ENCODE measurements around the gene RAB44. TPM values are rescaled to one million over a fixed set of nuclear protein-coding genes. Genes with fewer than 3 reads are reported as not detected.

The RAB44 gene
- total and polyA plus RNA-seq, 2 of the 4 experiments (the other 2 are of a cell fraction), result 0.03 TPM; not detected in 1

- Histone ChIP-seq H3K4me3 (ENCODE audit: insufficient read depth, low read depth, low read length) (no peak overlapping the region), H3K18ac (ENCODE audit: low read depth, low read length) (no peak overlapping the region; the same call in 1 of the 2 replicates), H2AK5ac (ENCODE audit: low read depth, low read length) (no peak overlapping the region), H3K9me3 (ENCODE audit: control insufficient read depth, insufficient read depth, low read length) (no peaks in the 10 kb centered on the region), H3K79me1 (ENCODE audit: low read depth in 1 of 2, low read length in 2 of 2) (no peaks in the 10 kb centered on the region), H4K8ac (ENCODE audit: low read depth in 2 of 2, low read length in 2 of 2) (no peak overlapping the region), H4K20me1 (ENCODE audit: insufficient read depth, low read length) (no peaks in the 10 kb centered on the region), H3K4ac (ENCODE audit: low read depth, low read length) (no peak overlapping the region), H3K27me3 (ENCODE audit: control insufficient read depth, insufficient read depth, low read length) (peaks cover 12% of the 10 kb centered on the region), H2BK15ac (ENCODE audit: low read depth, low read length) (no peak overlapping the region), H3K36me3 (ENCODE audit: control insufficient read depth, insufficient read depth, low read length) (no peaks in the 10 kb centered on the region), H3K23ac (ENCODE audit: low read depth, low read length) (no peak overlapping the region; the same call in 1 of the 2 replicates), H3K14ac (replicated peaks; ENCODE audit: low read depth, low read length) (no peak overlapping the region), H2AFZ (replicated peaks; ENCODE audit: low read length, poor library complexity) (no peak overlapping the region), H2AK9ac (replicated peaks; ENCODE audit: low read depth, low read length, poor library complexity) (no peak overlapping the region), H3K4me2 (ENCODE audit: low read depth, low read length) (no peak overlapping the region), H3K4me1 (ENCODE audit: control insufficient read depth, insufficient read depth, low read length) (peaks cover 4% of the 10 kb centered on the region), H2BK120ac (ENCODE audit: low read depth, low read length) (no peak overlapping the region), H2BK5ac (ENCODE audit: low read depth, low read length, poor library complexity, severe bottlenecking) (no peak overlapping the region), H3K56ac (ENCODE audit: extremely low read depth, insufficient read depth, low read length) (no peak overlapping the region), H3K9me1 (ENCODE audit: insufficient read depth, low read length) (peaks cover 8% of the 10 kb centered on the region), H3K27ac (ENCODE audit: insufficient read depth, low read length) (no peak overlapping the region), H2BK20ac (ENCODE audit: low read depth, low read length) (no peak overlapping the region), H4K91ac (ENCODE audit: insufficient read depth, low read depth, low read length) (no peak overlapping the region), H4K5ac (ENCODE audit: low read depth, low read length) (no peak overlapping the region), H3K9ac (ENCODE audit: low read depth, low read length) (no peak overlapping the region)
- in situ Hi-C loops (cut with MboI; ENCODE audit: low sequenced_read_pairs), result no loop called here
- no CpG with 5 or more reads among the region's 1 CpG for WGBS, 2 experiments (ENCODE audit: extremely low coverage in 2 of 2, insufficient read length in 1 of 2)
- TF ChIP-seq MAZ (IDR thresholded peaks at IDR 0.05; ENCODE audit: borderline replicate concordance, low read depth, low read length), result no peak
- peak; percentile 30 for TF ChIP-seq RCOR1 (IDR thresholded peaks at IDR 0.05; ENCODE audit: insufficient replicate concordance, low read length)
- no peak for TF ChIP-seq BHLHE40 (IDR thresholded peaks at IDR 0.05; ENCODE audit: low read depth, low read length)
- no peak for TF ChIP-seq CEBPB (IDR thresholded peaks at IDR 0.05; ENCODE audit: low read depth, low read length)
- TF ChIP-seq USF2 (IDR thresholded peaks at IDR 0.05; ENCODE audit: low read depth, low read length), result peak; percentile 89
- no peak for TF ChIP-seq RFX5 (IDR thresholded peaks at IDR 0.05; ENCODE audit: low read depth, low read length)
- TF ChIP-seq RAD21 (IDR thresholded peaks at IDR 0.05; ENCODE audit: low read length), result no peak
- no peak for TF ChIP-seq SMC3 (IDR thresholded peaks at IDR 0.05; ENCODE audit: low read depth, low read length)
- TF ChIP-seq ELK1 (IDR thresholded peaks at IDR 0.05; ENCODE audit: borderline replicate concordance, low read depth, low read length), result no peak
- TF ChIP-seq MAFK (IDR thresholded peaks at IDR 0.05; ENCODE audit: low read depth, low read length), result no peak
- no peak for TF ChIP-seq FOS (IDR thresholded peaks at IDR 0.05; ENCODE audit: low read depth, low read length)
- no peak for TF ChIP-seq CHD1 (IDR thresholded peaks at IDR 0.05; ENCODE audit: low read depth, low read length)
- TF ChIP-seq MXI1 (IDR thresholded peaks at IDR 0.05; ENCODE audit: borderline replicate concordance, low read depth, low read length), result 0 out of 2 replicates have a peak, but pooled peaks have one; percentile 19
- no peak for TF ChIP-seq NFE2L2 (IDR thresholded peaks at IDR 0.05; ENCODE audit: low read depth, low read length)
- no peak for TF ChIP-seq CTCF (conservative IDR thresholded peaks at IDR 0.05; ENCODE audit: low read depth, low read length)
- TF ChIP-seq POLR2A (IDR thresholded peaks at IDR 0.05; ENCODE audit: low read depth, low read length), result no peak
- intact Hi-C loops (cut with micrococcal nuclease), result no loop called here
- DNase-seq, result peak; percentile 82
- ChIA-PET POLR2A (ENCODE audit: unreplicated experiment) (no interaction called here), CTCF (no interaction called here)
- peak; percentile 68 for ATAC-seq (ENCODE audit: low read depth)
- BruUV-seq (replicated peaks), result no TSS peak
- dilution Hi-C loops (cut with HindIII; ENCODE audit: low sequenced_read_pairs, unreplicated experiment), result no loop called here
These were observed 39.6 kb upstream of the RAB44 start for GRCh38 chr6:36657942-36658544.

Data from IMR-90 (cell line).